ENCODE results near the gene RGS11. TPM values are rescaled to one million over a fixed set of nuclear protein-coding genes. Genes with fewer than 3 reads are reported as not detected.

Gene RGS11
- total RNA-seq, 2 experiments from 2014 or later, result not detected

DNA sequence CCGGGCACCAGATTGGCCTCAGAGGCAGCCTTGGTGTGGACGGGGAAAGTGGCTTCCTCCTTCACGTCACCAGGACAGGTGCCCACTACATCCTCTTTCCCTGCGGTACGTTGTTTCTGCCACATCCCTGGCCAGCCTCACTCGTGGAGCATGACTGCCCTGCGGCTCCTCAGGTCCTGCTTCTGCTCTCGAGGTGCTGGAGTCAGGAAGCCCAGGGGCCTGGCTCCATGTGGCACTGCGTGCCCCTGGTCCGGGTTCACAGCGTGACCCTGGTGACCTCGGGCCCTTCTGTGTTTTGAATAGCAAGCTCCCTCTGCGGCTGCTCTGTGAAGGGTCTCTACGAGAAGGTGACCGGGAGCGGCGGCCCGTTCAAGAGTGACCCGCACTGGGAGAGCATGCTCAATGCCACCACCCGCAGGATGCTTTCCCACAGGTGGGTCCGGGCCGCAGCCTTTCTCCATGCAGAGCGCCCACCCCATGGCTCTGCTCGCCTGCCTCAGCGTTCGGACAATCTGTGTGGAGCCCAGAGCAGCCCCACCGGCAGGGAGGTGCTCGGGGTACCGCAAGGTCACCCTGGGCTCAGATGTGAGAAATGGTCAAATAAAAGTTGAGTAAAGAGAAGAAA is 13.5 kb downstream of the RGS11 start:
- Histone ChIP-seq H3K9me3 (ENCODE audit: low read length) (no peaks in the 10 kb centered on the region), H3K36me3 (ENCODE audit: insufficient read depth, low read length) (no peaks in the 10 kb centered on the region), H2AFZ (ENCODE audit: low read length) (no peak overlapping the region), H3K9me2 (ENCODE audit: insufficient read depth, low read length) (no peaks in the 10 kb centered on the region), H3K4me2 (ENCODE audit: low read length) (no peak overlapping the region), H3K4me1 (ENCODE audit: insufficient read depth, low read length, poor library complexity, severe bottlenecking) (no peaks in the 10 kb centered on the region), H4K20me1 (ENCODE audit: insufficient read depth, low read length) (no peaks in the 10 kb centered on the region), H3K27ac (ENCODE audit: low read depth, low read length, poor library complexity, severe bottlenecking) (no peak overlapping the region), H3K4me3 (ENCODE audit: low read depth, low read length, poor library complexity, severe bottlenecking) (no peak overlapping the region), H3K79me2 (ENCODE audit: insufficient read depth, low read depth, low read length) (no peaks in the 10 kb centered on the region)
- BruUV-seq (replicated peaks), result no TSS peak
- no peak for DNase-seq (ENCODE audit: low spot score)
- ChIA-PET CTCF (ENCODE audit: unreplicated experiment) (no interaction called here), POLR2A (no interaction called here)
- intact Hi-C loops (cut with micrococcal nuclease; ENCODE audit: unreplicated experiment), result no loop called here
- TF ChIP-seq EZH2phosphoT487 (IDR thresholded peaks at IDR 0.05; ENCODE audit: borderline replicate concordance, low read depth, low read length), result no peak
- TF ChIP-seq, protein P1, sequence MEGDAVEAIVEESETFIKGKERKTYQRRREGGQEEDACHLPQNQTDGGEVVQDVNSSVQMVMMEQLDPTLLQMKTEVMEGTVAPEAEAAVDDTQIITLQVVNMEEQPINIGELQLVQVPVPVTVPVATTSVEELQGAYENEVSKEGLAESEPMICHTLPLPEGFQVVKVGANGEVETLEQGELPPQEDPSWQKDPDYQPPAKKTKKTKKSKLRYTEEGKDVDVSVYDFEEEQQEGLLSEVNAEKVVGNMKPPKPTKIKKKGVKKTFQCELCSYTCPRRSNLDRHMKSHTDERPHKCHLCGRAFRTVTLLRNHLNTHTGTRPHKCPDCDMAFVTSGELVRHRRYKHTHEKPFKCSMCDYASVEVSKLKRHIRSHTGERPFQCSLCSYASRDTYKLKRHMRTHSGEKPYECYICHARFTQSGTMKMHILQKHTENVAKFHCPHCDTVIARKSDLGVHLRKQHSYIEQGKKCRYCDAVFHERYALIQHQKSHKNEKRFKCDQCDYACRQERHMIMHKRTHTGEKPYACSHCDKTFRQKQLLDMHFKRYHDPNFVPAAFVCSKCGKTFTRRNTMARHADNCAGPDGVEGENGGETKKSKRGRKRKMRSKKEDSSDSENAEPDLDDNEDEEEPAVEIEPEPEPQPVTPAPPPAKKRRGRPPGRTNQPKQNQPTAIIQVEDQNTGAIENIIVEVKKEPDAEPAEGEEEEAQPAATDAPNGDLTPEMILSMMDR (conservative IDR thresholded peaks at IDR 0.05; ENCODE audit: low read length), result no peak

- POLR2A ChIA-PET, result no interaction called here
- Histone ChIP-seq H2AFZ (ENCODE audit: low read length) (no peak overlapping the region), H3K27ac (ENCODE audit: low read depth, low read length, poor library complexity, severe bottlenecking) (no peak overlapping the region), H3K4me2 (ENCODE audit: low read length) (no peak overlapping the region), H3K4me3 (ENCODE audit: low read depth, low read length, poor library complexity, severe bottlenecking) (no peak overlapping the region), H4K20me1 (ENCODE audit: insufficient read depth, low read length) (no peaks in the 10 kb centered on the region), H3K36me3 (ENCODE audit: insufficient read depth, low read length) (no peaks in the 10 kb centered on the region), H3K4me1 (ENCODE audit: insufficient read depth, low read length, poor library complexity, severe bottlenecking) (no peaks in the 10 kb centered on the region), H3K9me3 (ENCODE audit: low read length) (no peaks in the 10 kb centered on the region), H3K79me2 (ENCODE audit: insufficient read depth, low read depth, low read length) (no peaks in the 10 kb centered on the region), H3K9me2 (ENCODE audit: insufficient read depth, low read length) (no peaks in the 10 kb centered on the region)
- BruUV-seq (replicated peaks), result no TSS peak
- intact Hi-C loops (cut with micrococcal nuclease; ENCODE audit: unreplicated experiment), result no loop called here
- TF ChIP-seq, protein P1 (conservative IDR thresholded peaks at IDR 0.05; ENCODE audit: low read length), result no peak
- no peak for TF ChIP-seq EZH2phosphoT487 (IDR thresholded peaks at IDR 0.05; ENCODE audit: borderline replicate concordance, low read depth, low read length)
- no peak for DNase-seq (ENCODE audit: low spot score)
- CTCF ChIA-PET (ENCODE audit: unreplicated experiment), result no interaction called here
Observed at GRCh38 chr16:261031-261691, 14.6 kb downstream of the RGS11 start.

DNA sequence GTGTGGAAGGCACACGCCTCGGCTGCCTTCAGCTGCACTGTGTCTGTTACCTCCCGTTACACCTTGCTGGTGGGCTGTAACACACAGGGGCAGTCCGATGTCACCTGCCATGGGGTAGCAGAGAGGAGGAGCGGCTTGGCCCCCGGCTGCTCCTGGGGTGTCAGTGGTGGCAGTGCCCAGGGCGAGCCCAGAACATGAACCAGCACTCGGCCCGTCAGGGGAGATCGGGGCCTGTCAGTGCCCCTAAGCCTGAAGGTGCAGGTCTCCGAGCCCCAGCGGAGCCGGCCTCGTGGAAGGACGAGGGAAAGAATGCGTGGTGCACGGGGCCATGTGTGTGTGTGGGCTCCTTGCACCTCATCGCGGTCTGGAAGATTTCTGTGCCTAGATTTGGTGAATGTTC is 15.4 kb downstream of the RGS11 start:
- no peak for TF ChIP-seq EZH2phosphoT487 (IDR thresholded peaks at IDR 0.05; ENCODE audit: borderline replicate concordance, low read depth, low read length)
- TF ChIP-seq, protein P1 (conservative IDR thresholded peaks at IDR 0.05; ENCODE audit: low read length), result no peak
- Histone ChIP-seq H3K9me2 (ENCODE audit: insufficient read depth, low read length) (no peaks in the 10 kb centered on the region), H3K9me3 (ENCODE audit: low read length) (no peaks in the 10 kb centered on the region), H2AFZ (ENCODE audit: low read length) (no peak overlapping the region), H3K79me2 (ENCODE audit: insufficient read depth, low read depth, low read length) (no peaks in the 10 kb centered on the region), H3K4me1 (ENCODE audit: insufficient read depth, low read length, poor library complexity, severe bottlenecking) (no peaks in the 10 kb centered on the region), H3K4me3 (ENCODE audit: low read depth, low read length, poor library complexity, severe bottlenecking) (no peak overlapping the region), H3K4me2 (ENCODE audit: low read length) (no peak overlapping the region), H3K27ac (ENCODE audit: low read depth, low read length, poor library complexity, severe bottlenecking) (no peak overlapping the region), H3K36me3 (ENCODE audit: insufficient read depth, low read length) (no peaks in the 10 kb centered on the region), H4K20me1 (ENCODE audit: insufficient read depth, low read length) (no peaks in the 10 kb centered on the region)
- intact Hi-C loops (cut with micrococcal nuclease; ENCODE audit: unreplicated experiment), result no loop called here
- no TSS peak for BruUV-seq (replicated peaks)
- DNase-seq (ENCODE audit: low spot score), result no peak
- ChIA-PET POLR2A (no interaction called here), CTCF (ENCODE audit: unreplicated experiment) (no interaction called here)
